ENCODE measurements around the gene CACNA1S.

CACNA1S gene

GRCh38 chr1:201008666-201009360, 103.4 kb downstream of the CACNA1S start:
- TF ChIP-seq CTCF (IDR thresholded peaks at IDR 0.05) = no peak
- no peak for TF ChIP-seq ZFX (IDR thresholded peaks at IDR 0.05; ENCODE audit: borderline replicate concordance)
- no peak overlapping the region for H3K27ac ChIP-seq

- no peak for TF ChIP-seq CTCF (IDR thresholded peaks at IDR 0.05)
- TF ChIP-seq ZFX (IDR thresholded peaks at IDR 0.05; ENCODE audit: borderline replicate concordance) = no peak
Observed at GRCh38 chr1:201007481-201007880, 104.7 kb downstream of the CACNA1S start.

GRCh38 chr1:201006450-201006849, 105.8 kb downstream of the CACNA1S start:
- TF ChIP-seq CTCF (IDR thresholded peaks at IDR 0.05) (no peak), ZFX (IDR thresholded peaks at IDR 0.05; ENCODE audit: borderline replicate concordance) (no peak)
- H3K27ac ChIP-seq = no peak overlapping the region

More at GRCh38 chr1:201007481-201007880, 104.7 kb downstream of the CACNA1S start:
- no peak overlapping the region for H3K27ac ChIP-seq

GRCh38 chr1:201004732-201005131, 107.5 kb downstream of the CACNA1S start:
- H3K27ac ChIP-seq = no peak overlapping the region

GRCh38 chr1:201004154-201004553, 108.1 kb downstream of the CACNA1S start:
- H3K27ac ChIP-seq = no peak overlapping the region
- TF ChIP-seq ZFX (IDR thresholded peaks at IDR 0.05; ENCODE audit: borderline replicate concordance) (no peak), CTCF (IDR thresholded peaks at IDR 0.05) (no peak)

More at GRCh38 chr1:201004732-201005131, 107.5 kb downstream of the CACNA1S start:
- TF ChIP-seq CTCF (IDR thresholded peaks at IDR 0.05) (no peak), ZFX (IDR thresholded peaks at IDR 0.05; ENCODE audit: borderline replicate concordance) (no peak)

GRCh38 chr1:201002510-201002909, 109.7 kb downstream of the CACNA1S start:
- TF ChIP-seq CTCF (IDR thresholded peaks at IDR 0.05) (no peak), ZFX (IDR thresholded peaks at IDR 0.05; ENCODE audit: borderline replicate concordance) (no peak)
- H3K27ac ChIP-seq = no peak overlapping the region

- no peak for TF ChIP-seq CTCF (IDR thresholded peaks at IDR 0.05)
- no peak for TF ChIP-seq ZFX (IDR thresholded peaks at IDR 0.05; ENCODE audit: borderline replicate concordance)
- H3K27ac ChIP-seq = no peak overlapping the region
Observed at GRCh38 chr1:201001962-201002361, 110.3 kb downstream of the CACNA1S start.
